GM18907 (cell line): Measurements from ENCODE around the gene LRP1B.

Experiments
- ATAC-seq: cut with Tn5 transposase; IDR thresholded peaks from one replicate; pipeline ENCODE4 v1.9.1; 2021; ENCODE audit warnings: mild to moderate bottlenecking, moderate library complexity; ENCODE audit not compliant: unreplicated experiment

Gene LRP1B

DNA sequence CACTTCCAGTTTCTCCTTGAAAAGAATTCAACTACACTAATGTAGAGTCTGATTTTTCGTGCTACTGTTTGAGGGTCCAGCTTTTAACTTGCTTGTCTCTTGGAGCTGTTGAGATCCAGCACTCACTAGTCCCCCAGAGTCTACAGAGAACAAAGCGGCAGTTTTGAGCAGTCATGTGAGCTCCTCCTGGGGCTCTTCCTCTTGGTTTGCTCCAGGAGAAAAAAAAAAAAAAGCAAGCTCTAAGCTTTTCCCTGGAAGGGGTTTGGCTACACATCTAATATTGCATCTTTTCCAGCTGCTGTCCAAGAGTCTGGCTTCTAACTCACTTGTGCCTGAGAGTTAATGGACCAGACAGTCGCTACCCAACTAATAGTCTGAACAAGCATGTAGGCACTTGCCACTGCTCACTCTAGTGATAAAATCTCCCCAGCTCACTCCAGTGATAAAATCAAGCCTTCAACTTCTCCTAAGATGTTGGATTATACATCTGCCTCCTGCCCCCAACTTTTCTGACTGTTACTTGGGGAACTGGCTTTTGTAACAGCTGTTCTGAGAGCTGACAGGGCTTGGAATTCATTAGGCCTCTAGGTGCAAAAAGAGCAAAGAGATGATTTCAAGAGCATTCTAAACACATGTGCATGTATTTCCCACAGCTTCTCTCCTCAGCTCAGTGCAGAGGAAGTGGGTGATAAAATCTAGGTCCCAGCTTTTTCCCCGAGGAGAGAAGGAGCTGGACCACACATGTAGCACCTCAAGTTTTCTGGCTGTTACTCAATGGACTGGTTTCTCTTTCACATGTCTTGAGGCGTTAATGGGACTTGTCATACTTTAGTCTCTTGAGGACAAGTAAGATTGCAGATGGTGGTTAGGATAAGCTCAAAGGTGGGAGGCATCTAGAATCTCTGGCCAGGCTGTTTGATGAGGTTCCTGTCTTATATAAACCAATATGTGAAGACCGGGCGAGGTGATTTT lies 750.5 kb downstream of the LRP1B start:
- no peak for ATAC-seq

DNA sequence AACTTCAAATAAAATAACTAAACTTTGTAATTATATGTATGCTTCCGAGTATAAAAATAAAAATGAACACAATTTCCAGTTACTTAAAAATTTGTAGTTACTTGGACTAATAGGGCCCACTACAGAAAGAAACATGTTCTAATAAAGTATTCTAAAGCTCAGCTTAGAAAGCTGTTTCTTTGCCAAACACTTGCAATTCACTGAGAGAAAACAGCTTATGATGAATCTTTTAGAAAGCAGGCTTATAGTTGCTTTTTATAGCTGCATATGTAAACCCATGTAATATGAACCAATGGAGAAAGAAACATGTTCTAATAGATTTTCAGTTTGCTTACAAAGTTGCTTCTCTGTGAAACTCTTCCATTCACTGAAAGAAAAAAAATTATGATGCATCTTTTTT lies 766.0 kb downstream of the LRP1B start:
- ATAC-seq = no peak

DNA sequence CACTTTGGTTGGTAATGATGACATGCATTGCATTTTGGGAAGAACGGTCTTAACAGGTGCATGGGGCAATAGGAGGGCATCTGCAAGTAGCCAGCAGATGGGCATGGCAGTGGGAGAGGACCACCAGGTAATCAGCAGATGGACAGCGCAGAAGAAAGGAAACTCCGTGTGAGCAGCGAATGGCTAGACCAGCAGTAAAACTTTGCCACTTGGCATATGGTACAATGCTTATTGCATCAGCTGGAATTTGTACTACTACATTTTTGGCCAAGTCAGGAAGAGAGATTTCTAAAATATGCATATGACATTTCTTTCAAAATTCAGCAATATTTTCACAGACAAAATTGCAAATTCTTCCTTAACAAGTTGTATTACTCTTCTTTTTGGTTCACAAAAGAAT lies 768.5 kb downstream of the LRP1B start:
- no peak for ATAC-seq

DNA sequence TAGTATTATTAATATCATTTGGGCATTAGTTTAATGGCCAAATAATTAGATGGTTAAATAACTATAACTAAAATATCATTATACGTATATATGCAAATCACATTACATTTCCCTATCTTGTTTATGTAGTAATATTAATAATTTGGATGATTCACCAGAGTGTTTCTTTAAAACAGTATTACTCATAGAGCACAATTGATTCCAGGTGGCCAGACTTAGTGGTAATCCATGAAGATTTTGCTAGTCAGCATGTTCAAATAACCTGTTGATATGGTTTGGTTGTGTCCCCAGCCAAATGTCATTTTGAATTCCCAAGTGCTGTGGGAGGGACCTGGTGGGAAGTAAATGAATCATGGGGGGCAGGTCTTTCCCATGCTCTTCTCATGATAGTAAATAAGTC lies 782.3 kb downstream of the LRP1B start:
- ATAC-seq = no peak

DNA sequence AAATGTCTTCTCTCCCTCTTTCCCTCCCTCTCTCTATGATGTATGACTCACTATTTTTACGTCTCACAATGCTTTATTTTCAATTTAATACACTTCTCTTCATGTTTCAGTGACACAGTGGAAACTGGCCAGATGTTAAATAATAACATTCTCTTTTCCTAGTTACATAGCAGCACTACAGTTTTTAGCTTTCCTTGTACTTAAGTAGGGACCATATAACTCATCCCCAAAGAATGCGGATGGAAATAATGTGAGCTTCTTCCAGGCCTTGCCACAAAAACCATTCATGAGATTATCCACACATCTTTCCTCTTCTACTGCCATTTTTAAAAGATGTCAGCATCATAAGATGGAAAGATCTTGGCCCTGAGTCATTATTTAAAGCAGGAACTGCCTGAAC lies 789.4 kb downstream of the LRP1B start:
- ATAC-seq = no peak

DNA sequence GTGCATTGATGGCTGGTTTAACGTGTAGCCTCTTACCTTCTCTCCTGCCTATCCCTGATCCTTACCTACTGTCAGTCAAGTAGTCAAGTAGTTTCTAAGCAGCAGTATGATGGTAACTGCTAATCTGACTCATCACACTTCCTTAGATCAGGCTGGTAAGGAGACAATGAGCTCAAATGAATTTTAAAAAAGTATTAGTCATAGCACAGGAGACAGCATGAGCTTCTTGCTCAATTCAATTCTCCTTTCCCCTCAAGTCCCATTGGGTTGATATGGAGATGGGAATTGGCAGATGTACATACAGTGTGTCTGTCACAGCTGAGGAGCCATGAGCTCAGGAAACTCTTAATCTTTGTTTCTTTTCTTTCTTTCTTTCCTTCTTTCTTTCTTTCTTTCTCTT lies 799.7 kb downstream of the LRP1B start:
- no peak for ATAC-seq

DNA sequence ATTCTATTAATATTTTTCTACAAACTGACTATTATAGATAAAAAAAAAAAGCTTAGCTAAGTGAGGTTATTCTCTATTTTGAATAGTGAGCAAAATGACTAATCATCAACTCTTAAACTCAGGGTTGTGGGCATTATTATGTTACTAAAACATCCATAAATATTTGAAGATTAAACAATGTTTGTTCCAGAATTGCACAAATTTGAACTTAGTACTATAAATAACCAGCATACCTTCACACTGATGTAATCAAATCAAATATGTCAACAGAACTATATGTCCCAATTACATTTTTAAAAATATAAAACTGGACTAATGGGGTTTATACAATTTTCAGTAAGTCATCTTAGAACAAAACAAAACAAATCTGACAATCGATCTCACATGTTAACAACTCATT lies 800.9 kb downstream of the LRP1B start:
- ATAC-seq = no peak

DNA sequence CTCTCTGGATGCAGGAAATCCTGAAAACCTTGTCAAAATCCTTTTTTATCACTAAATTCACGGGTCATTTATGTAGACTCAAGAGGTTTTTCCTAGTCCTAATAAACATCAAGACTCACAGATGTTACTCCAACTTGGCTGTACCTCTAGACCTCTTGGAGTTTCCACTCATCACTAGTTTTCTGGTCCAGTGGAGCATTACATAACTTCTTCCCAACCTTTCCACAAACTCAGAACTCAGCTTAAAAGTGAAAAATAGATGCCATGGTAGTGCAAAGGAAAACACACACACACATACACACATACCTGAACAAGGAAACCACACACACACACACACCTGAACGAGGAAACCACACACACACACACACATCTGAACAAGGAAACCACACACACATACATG lies 807.2 kb downstream of the LRP1B start:
- ATAC-seq = no peak

DNA sequence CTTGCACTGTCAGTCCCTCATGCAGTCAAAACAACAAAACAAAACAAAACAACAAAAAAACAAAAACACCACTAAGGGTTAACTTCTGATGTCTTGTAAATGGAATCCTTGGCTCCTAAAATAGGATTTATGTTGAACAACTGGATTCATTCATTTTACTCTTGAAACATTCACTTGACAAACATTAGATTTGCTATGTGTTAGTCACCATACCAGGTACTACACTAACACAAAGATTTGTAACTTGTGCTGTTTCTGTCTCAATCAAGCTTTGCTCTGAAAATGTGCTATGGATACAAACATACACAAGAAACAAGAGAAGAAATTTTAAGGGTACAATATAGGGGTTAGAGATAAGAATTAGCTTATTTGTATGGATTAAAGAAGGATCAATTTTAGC lies 812.8 kb downstream of the LRP1B start:
- no peak for ATAC-seq

DNA sequence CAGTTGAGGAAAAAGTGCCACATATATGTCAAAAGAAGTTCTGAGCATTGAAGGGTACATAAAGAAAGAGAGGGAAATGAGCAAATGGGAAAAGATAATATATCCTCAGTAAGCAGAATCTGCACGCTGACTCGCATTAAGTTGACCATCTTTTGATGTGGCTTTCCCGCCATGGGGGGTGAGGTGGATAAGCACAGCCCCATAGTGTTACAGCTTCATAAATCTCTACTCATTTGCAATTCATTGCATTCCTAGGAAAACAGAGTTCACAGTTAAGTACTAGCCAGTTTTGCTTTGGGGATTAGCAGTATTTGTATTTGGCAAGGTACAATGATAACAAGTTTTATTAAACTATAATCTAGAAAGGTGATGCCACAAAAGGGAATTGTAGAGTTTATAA lies 814.2 kb downstream of the LRP1B start:
- ATAC-seq = no peak

DNA sequence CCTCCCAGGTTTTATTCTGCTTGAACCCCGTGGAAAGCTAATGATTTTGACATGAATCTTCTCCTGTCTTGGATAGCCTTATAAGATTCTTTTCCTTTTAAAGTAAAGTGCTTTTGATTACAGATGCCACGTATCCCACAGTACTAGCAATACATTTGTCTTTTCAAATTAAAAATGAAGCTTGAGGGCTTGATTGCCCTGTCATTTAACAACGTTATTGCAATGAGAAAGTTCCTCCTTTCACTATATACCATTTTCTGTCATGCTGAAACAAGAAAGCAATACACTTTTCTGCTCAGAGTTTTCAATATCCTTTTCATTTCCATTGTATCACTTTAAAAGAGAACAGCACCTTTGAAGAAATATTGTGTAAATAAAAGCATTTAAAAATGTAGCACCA lies 814.7 kb downstream of the LRP1B start:
- ATAC-seq = no peak

DNA sequence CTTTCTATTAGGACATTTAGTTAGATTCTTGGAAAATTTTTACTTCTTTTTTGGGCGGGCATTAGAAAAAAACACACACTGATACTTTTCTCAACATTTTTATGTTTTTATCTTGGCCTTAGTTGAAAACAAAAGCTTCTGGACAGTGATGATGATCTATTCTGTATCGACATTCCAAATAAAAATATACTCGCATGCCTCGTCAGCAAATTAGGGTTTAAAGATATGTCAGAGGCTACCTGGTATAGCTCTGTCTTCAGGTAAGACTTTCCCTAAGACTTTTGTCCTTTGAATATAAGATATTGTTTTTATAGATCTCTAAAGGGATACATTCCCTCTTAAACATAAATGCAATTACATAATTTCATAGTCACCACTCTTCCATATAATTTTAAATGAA lies 816.8 kb downstream of the LRP1B start:
- ATAC-seq = no peak

DNA sequence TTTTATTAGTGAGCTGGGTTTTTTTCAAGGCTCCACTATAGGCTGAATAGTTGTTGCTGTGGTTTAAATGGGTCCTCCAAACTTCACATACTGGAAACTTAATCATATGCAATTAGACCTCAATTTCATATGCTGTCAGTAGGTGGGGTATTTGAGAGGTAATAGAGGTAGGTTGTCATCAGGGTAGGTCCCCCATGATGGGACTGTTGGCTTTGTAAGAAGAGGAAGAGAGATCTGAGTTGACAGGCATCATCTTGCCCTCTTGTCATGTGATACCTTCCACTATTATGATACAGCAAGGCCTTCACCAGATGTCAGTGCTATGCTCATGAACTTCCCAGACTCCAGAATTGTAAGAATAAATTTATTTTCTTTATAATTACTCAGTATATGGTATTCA lies 819.4 kb downstream of the LRP1B start:
- ATAC-seq = no peak

DNA sequence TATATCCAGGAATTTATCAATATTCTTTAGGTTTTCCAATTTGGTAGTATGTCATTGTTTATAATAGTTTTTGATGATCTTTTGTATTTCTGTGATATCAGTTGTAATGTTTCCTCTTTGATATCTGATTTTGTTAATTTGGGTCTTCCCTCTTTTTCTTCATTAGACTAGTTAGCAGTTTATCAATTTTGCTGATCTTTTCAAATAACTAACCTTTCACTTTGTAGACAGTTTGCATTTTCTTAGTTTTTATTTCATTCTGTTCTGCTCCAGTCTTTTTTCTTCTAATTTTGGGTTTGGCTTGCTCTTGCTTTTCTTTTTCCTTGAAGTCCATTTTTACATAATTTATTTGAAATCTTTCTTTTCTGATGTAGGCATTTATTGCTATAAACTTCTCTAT lies 824.4 kb downstream of the LRP1B start:
- no peak for ATAC-seq

DNA sequence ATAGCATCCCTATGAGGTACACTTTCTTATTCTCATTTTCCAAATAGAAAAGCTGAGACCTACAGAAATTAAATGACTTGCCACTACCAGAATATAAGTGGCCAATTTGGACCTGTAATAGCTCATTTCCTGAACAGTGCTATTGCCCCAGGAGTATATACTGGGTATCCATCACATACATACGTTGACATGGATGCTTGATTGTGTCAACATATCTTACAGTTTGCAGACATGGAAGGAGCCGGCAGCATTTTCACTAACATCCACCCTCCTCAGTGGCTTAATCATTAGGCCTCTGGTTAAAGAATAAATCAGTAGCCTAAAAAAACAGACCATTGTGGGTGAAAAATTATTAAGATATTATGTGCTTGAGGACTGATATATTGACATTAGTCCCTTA lies 829.3 kb downstream of the LRP1B start:
- ATAC-seq = no peak

DNA sequence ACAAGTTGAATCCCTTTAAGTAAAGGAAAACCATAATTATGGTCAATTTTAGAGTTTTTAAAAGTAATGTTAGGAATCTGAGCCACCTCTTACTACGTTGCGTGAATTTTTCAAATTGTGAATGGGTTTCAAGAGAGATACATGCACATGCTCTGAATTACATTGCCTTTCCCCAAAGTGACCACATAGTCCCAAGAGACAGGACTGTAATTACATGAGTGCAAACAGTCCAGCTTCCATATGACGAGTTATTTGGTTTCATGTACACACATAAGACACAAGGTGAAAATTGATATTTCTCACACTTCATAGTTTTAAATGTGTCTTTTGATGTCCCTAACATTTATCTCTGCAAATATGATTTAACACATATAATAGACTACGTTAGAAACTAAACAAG lies 850.8 kb downstream of the LRP1B start:
- ATAC-seq = no peak

DNA sequence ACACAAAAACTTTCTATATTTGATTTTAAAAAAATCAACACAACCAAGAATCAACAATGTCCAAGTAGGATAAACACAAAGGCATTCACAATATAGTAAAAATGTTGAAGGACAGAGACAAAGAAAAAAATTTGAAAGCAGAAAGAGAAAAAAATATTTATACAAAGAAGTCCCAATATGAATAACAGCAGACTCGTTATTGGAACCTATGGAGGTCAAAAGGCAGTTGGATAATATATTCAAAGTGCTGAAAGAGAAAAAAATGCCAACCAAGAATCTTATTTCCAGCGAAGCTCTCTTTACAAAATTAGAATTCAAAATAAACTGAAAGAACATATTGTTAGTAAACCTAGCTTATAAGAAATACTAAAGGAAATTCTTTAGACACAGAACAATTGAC lies 859.5 kb downstream of the LRP1B start:
- no peak for ATAC-seq

DNA sequence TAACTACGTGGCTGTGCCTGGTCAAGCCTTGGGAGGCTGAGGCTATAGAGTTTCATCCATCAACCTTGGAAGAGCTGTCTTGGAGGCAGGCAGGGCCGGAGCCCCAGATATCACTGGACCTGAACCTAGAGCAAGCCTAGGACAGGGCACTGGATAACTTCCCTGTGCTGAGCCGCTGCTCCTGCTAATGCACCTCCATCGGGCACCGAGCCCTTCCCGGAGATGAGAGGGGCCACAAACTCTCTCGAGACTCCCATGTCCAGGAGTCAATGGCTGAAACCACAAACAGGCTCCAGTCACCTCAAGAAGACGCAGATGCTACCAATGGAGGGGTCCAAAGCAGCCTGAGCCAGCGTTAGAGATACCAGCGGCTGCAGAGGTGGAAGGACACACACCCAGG lies 866.0 kb downstream of the LRP1B start:
- no peak for ATAC-seq

DNA sequence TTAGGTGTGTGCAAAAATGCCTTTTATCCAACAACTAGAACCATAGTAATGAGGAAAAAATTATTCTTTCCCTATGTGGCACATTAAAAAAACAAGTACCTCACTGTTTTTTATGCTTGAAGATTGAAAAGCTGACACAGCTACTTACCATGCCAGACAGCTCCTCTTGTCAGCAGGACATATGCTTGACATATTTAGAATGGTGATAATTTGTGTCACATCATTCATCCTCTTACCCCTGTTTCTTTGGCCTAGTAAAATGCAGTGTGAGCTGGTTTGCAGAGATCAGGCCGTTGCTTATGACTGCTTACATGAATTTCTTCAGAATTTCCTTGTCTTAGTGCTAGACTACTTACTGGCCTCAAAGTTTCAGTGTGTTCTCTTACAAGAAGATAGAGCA lies 869.9 kb downstream of the LRP1B start:
- ATAC-seq = no peak

DNA sequence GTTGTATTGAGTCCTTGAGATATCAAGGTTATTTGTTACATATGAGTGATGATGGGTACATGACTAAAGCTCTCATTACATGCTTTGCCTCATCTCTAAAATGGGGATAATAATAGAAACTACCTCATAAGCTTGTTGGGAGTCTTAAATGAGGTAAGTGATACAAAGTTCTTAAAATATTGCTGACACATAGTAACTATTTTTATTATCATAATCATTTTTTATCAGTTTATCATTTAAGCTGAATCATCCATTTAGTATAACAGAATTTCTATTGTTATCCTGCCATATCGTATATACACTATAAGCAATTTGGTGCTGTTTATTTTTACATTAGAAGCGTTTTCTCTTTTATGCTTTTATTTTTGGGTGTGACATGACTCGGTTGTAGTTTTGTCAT lies 871.1 kb downstream of the LRP1B start:
- ATAC-seq = no peak

DNA sequence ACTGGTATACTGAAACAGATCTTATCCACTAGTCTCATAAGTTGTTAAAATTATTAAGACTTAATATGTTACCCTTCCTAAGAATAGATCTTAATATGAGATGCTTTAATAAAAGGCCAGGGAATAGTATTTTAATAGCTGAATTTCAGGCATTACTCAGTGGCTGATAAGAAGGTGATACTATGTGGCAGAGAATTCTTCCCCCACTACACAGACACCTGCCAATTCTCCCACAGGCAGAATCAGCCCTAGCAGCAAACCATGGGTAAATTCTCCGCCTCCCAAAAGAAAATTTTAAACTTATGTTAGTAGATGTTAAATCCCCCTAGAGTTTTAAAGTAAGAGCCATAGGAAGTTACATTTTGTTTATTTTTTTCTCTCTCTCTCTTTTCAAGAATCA lies 888.8 kb downstream of the LRP1B start:
- no peak for ATAC-seq

DNA sequence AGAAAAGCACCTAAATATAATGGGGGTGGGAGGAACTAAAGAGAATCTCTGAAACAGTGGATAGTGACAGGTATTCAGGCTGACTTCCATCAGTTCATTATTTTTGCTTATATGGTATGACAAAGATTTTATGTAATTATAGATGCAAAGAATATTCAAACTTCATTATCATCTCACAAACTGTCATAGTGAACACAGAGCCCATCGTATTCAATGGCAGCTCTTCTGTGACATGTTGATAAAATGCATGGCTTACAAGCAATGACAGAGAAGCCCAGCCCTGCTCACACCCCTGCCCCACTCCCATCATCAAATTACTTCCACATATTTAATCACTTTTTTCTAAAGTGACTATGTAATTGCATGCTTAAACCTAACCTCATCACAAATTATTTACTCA lies 904.3 kb downstream of the LRP1B start:
- no peak for ATAC-seq

DNA sequence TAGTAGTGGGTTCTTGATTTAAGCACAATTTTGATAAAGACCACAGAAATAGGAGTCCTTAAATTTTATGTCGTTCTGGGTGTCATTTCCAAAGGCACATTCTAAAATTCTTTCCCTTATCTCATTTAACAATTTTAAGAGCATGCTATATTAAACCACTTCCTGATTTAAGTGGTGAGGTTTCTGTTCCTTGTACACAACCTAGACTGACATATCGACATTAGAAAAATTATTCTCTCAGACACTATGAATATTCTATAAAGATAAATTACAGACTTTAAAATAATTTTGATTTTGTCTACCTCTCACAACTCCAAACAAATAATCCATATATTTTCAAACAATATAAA lies 923.8 kb downstream of the LRP1B start:
- ATAC-seq = no peak
